HG03039 (cell line): Measurements from ENCODE around the gene GUCA2B.

Experiments
- ATAC-seq: cut with Tn5 transposase; IDR thresholded peaks from one replicate; pipeline ENCODE4 v1.9.1; 2021; ENCODE audit warnings: mild to moderate bottlenecking, moderate library complexity; ENCODE audit not compliant: unreplicated experiment

The GUCA2B gene

DNA sequence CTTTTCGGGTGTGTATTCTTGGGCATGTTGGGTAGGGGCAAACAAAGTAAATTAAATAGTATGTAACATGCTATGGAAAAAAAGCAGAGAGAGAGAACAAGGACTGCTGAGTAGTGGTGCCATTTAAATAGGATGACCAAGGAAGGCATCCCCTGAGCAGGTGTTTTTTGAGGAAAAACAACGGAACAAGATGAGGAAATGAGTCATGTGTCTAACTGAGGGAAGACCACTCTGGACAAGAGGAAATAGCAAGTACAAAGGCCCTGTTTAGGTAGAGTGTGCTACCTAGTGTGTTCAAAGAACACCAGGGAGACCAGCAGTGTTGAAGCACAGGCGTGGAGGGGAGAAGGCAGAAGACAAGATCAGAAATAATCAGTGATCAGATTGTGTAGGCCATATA, 31.4 kb downstream of the GUCA2B start:
- ATAC-seq, result no peak

- ATAC-seq, result no peak
These were observed 32.9 kb downstream of the GUCA2B start for GRCh38 chr1:42186152-42186551.

- ATAC-seq, result no peak
These were observed 37.0 kb downstream of the GUCA2B start for GRCh38 chr1:42189931-42190853.

GRCh38 chr1:42191319-42191718, 38.1 kb downstream of the GUCA2B start:
- no peak for ATAC-seq

DNA sequence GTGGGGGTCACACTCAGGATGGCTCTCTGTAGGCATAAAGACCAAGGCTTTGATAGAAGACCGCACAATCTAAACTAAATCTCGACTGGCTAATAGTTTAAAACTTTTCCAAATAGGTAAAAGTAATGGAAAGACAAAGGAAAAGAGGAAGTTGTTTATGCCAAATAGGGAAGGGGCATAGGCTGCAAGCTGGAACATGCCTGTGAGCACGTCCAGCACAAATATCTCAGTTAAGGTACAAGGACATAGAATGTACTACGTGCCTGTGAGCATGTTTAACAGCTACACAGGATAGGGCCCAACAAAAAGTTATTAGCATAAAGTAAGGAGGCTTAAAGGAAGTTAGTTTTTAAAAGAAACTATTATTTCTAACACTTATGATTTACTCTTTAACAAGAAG, 38.9 kb downstream of the GUCA2B start:
- ATAC-seq, result no peak

- ATAC-seq, result no peak
These were observed 42.6 kb downstream of the GUCA2B start for GRCh38 chr1:42195841-42196240.

GRCh38 chr1:42198251-42198650, 45.0 kb downstream of the GUCA2B start:
- no peak for ATAC-seq

DNA sequence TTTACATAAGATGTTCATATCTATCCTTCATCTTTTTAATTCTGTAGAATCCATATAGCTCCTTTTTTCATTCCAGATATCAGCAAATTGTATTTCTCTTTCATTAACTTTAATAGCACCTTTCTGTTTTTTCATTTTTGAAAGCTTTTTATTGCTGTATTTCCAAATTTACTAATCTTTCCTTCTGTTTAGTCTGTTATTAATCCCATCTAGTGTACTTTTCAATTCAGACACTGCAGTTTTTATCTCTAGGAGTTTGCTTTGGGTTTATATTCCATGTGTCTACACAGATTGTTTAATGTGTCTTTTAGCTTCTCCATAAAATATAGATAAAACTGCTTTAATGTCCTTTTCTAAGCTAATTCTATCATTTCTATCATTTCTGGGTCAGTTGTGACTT, 48.8 kb downstream of the GUCA2B start:
- no peak for ATAC-seq
